IMR-90 (cell line): ENCODE data around the gene TYRO3. TPM values are rescaled to one million over a fixed set of nuclear protein-coding genes. Genes with fewer than 3 reads are reported as not detected.

Experiments
- ATAC-seq: fragments of 200-7000 bp; cut with Tn5 transposase; 2 replicates; pipeline ENCODE4 v1.9.1; 2020; ENCODE audit warnings: low read depth, mild to moderate bottlenecking, moderate library complexity
- BruUV-seq: library from RNA; stranded (reverse); fragments of 400-500 nt; replicated peaks from 2 replicates; lab custom pipeline; 2021; lab: Mats Ljungman, UMichigan
- CTCF ChIA-PET: fragments of 300-600 bp; formaldehyde crosslinking; extraction: SDS; loops from one replicate; lab custom pipeline; 2021; ENCODE audit warnings: antibody characterized with exemption; lab: Yijun Ruan, JAX
- POLR2A ChIA-PET: fragments of 300-600 bp; sonication (Branson Sonifier 250); formaldehyde crosslinking; loops from one replicate; lab custom pipeline; 2022; ENCODE audit warnings: antibody characterized with exemption; ENCODE audit not compliant: unreplicated experiment; lab: Charles Lee
- DNase-seq: peaks from one replicate; pipeline ENCODE4 v3.0.0; 2013
- H2AFZ ChIP-seq: replicated peaks from 2 replicates; pipeline ENCODE3; 2013; ENCODE audit warnings: low read length, mild to moderate bottlenecking; ENCODE audit not compliant: poor library complexity
- H2AK5ac ChIP-seq: 2 replicates; pipeline ENCODE4 v1.6.1; 2013; ENCODE audit warnings: low read depth, low read length, inconsistent platforms
- H2AK9ac ChIP-seq: replicated peaks from 2 replicates; pipeline ENCODE3; 2013; ENCODE audit warnings: mild to moderate bottlenecking, low read depth, low read length, moderate library complexity; ENCODE audit not compliant: poor library complexity
- H2BK120ac ChIP-seq: 2 replicates; pipeline ENCODE4 v1.6.1; 2013; ENCODE audit warnings: low read depth, low read length, inconsistent platforms
- H2BK15ac ChIP-seq: 3 replicates; pipeline ENCODE4 v1.6.1; 2013; ENCODE audit warnings: low read depth, low read length, inconsistent platforms
- H2BK20ac ChIP-seq: 2 replicates; pipeline ENCODE4 v1.6.1; 2013; ENCODE audit warnings: low read depth, mild to moderate bottlenecking, inconsistent platforms, low read length, moderate library complexity
- H2BK5ac ChIP-seq: 2 replicates; pipeline ENCODE4 v1.6.1; 2013; ENCODE audit warnings: mild to moderate bottlenecking, low read depth, low read length, inconsistent platforms; ENCODE audit not compliant: poor library complexity, severe bottlenecking
- H3K14ac ChIP-seq: replicated peaks from 2 replicates; pipeline ENCODE4 v1.6.1; 2013; ENCODE audit warnings: low read depth, low read length, inconsistent platforms
- H3K18ac ChIP-seq: 2 replicates; pipeline ENCODE4 v1.6.1; 2013; ENCODE audit warnings: low read depth, low read length, control low read depth
- H3K23ac ChIP-seq: 2 replicates; pipeline ENCODE4 v1.6.1; 2013; ENCODE audit warnings: low read depth, low read length, inconsistent platforms
- H3K27ac ChIP-seq: 2 replicates; pipeline ENCODE4 v1.5.1; 2013; ENCODE audit warnings: mild to moderate bottlenecking, control low read depth, low read length; ENCODE audit not compliant: insufficient read depth
- H3K27me3 ChIP-seq: 2 replicates; pipeline ENCODE4 v1.6.1; 2013; ENCODE audit warnings: low read length; ENCODE audit not compliant: control insufficient read depth, insufficient read depth
- H3K36me3 ChIP-seq: 2 replicates; pipeline ENCODE4 v1.6.1; 2013; ENCODE audit warnings: low read length, mixed read lengths; ENCODE audit not compliant: control insufficient read depth, insufficient read depth
- H3K4ac ChIP-seq: 2 replicates; pipeline ENCODE4 v1.6.1; 2013; ENCODE audit warnings: low read depth, low read length, inconsistent platforms
- H3K4me1 ChIP-seq: 2 replicates; pipeline ENCODE4 v1.6.1; 2013; ENCODE audit warnings: low read length, mixed read lengths; ENCODE audit not compliant: control insufficient read depth, insufficient read depth
- H3K4me2 ChIP-seq: 2 replicates; pipeline ENCODE4 v1.6.1; 2013; ENCODE audit warnings: low read depth, mild to moderate bottlenecking, control low read depth, low read length, moderate library complexity
- H3K4me3 ChIP-seq: 2 replicates; pipeline ENCODE4 v1.5.1; 2013; ENCODE audit warnings: low read depth, mild to moderate bottlenecking, control low read depth, low read length, moderate library complexity; ENCODE audit not compliant: insufficient read depth
- H3K56ac ChIP-seq: 2 replicates; pipeline ENCODE4 v1.6.1; 2013; ENCODE audit warnings: low read length, inconsistent platforms; ENCODE audit not compliant: insufficient read depth; ENCODE audit errors: extremely low read depth
- H3K79me1 ChIP-seq, 2 experiments: 2 replicates each; pipeline ENCODE4 v1.6.1; 2013; ENCODE audit warnings: low read length in 2 of 2, inconsistent platforms in 1 of 2, low read depth in 1 of 2
- H3K9ac ChIP-seq: 2 replicates; pipeline ENCODE4 v1.6.1; 2013; ENCODE audit warnings: low read depth, low read length, control low read depth
- H3K9me1 ChIP-seq: 2 replicates; pipeline ENCODE4 v1.6.1; 2013; ENCODE audit warnings: low read length, inconsistent platforms; ENCODE audit not compliant: insufficient read depth
- H3K9me3 ChIP-seq: 2 replicates; pipeline ENCODE4 v1.6.1; 2013; ENCODE audit warnings: low read length; ENCODE audit not compliant: control insufficient read depth, insufficient read depth
- H4K20me1 ChIP-seq: 2 replicates; pipeline ENCODE4 v1.6.1; 2013; ENCODE audit warnings: low read length, inconsistent platforms; ENCODE audit not compliant: insufficient read depth
- H4K5ac ChIP-seq: 2 replicates; pipeline ENCODE4 v1.6.1; 2013; ENCODE audit warnings: mild to moderate bottlenecking, low read depth, low read length, control low read depth
- H4K8ac ChIP-seq, 2 experiments: 2 replicates each; pipeline ENCODE4 v1.6.1; 2013; ENCODE audit warnings: low read depth in 2 of 2, low read length in 2 of 2, control low read depth in 1 of 2, inconsistent platforms in 1 of 2
- H4K91ac ChIP-seq: 2 replicates; pipeline ENCODE4 v1.6.1; 2013; ENCODE audit warnings: low read depth, low read length, inconsistent platforms; ENCODE audit not compliant: insufficient read depth
- ELK1 ChIP-seq: fragments of 150-350 bp; IDR thresholded peaks from 2 replicates; pipeline ENCODE4 v1.6.1; 2016; ENCODE audit warnings: low read depth, mild to moderate bottlenecking, low read length, moderate library complexity, borderline replicate concordance
- MAFK ChIP-seq: IDR thresholded peaks from 2 replicates; pipeline ENCODE4 v1.6.1; 2012; ENCODE audit warnings: low read depth, low read length, improper control_type of control experiment
- RFX5 ChIP-seq: IDR thresholded peaks from 2 replicates; pipeline ENCODE4 v1.8.0; 2012; ENCODE audit warnings: low read depth, mild to moderate bottlenecking, low read length, moderate library complexity
- WGBS, 2 experiments: methylation state at CpG; one replicate each; pipeline versions ENCODE4 v1.1.5 to v1.1.7; 2013; ENCODE audit warnings: missing lambda C conversion rate in 2 of 2; ENCODE audit not compliant: insufficient read length in 1 of 2; ENCODE audit errors: extremely low coverage in 2 of 2; 5-methylcytosine and 5-hydroxymethylcytosine counted together
- dilution Hi-C: fragments of 300-500 bp; cut with HindIII; formaldehyde crosslinking; loops from one replicate; pipeline ENCODE4 v1.14.3; 2018; ENCODE audit warnings: low sequenced_read_pairs; ENCODE audit not compliant: unreplicated experiment
- in situ Hi-C: fragments of 300-500 bp; cut with MboI; formaldehyde crosslinking; loops from 3 replicates; pipeline ENCODE4 v1.14.3; 2019; ENCODE audit warnings: low sequenced_read_pairs, inconsistent platforms, mixed read lengths
- intact Hi-C: fragments of 100-400 bp; cut with micrococcal nuclease; formaldehyde crosslinking; loops from 2 replicates; pipeline ENCODE4 v1.10.0; 2022
- polyA plus RNA-seq, 3 experiments: library from polyadenylated mRNA; depleted of rRNA; stranded (reverse); fragments of >200 nt; gene quantifications; 2 replicates each; pipeline ENCODE4 v1.2.3, GENCODE V29; 2012; ENCODE audit warnings: low replicate concordance in 1 of 3
- total RNA-seq: library from RNA; depleted of rRNA; stranded (reverse); fragments of >200 nt; gene quantifications from 2 replicates; pipeline ENCODE4 v1.2.3, GENCODE V29; 2012

The TYRO3 gene
- total and polyA plus RNA-seq, 2 of the 4 experiments (the other 2 are of a cell fraction): 11.5 to 18.4 TPM

- TF ChIP-seq MAFK (no peak), ELK1 (no peak), RFX5 (no peak)
- POLR2A ChIA-PET: no interaction called here
- Histone ChIP-seq H3K56ac (no peak overlapping the region), H4K91ac (no peak overlapping the region), H3K4me2 (no peak overlapping the region), H3K23ac (no peak overlapping the region), H2AFZ (no peak overlapping the region), H4K20me1 (no peaks in the 10 kb centered on the region), H2AK5ac (no peak overlapping the region), H3K4ac (no peak overlapping the region), H3K18ac (no peak overlapping the region), H2BK5ac (no peak overlapping the region), H4K5ac (no peak overlapping the region), H3K27ac (no peak overlapping the region), H3K9me1 (peaks cover 5% of the 10 kb centered on the region), H2AK9ac (no peak overlapping the region), H2BK120ac (no peak overlapping the region), H3K9me3 (no peaks in the 10 kb centered on the region), H2BK20ac (no peak overlapping the region), H3K14ac (no peak overlapping the region), H4K8ac (no peak overlapping the region), H3K36me3 (peaks cover 29% of the 10 kb centered on the region), H3K79me1 (peaks cover 0 to 4% of the 10 kb centered on the region in 2 experiments; a peak in 1 of 4 replicates), H3K4me1 (peaks cover 5% of the 10 kb centered on the region), H3K4me3 (no peak overlapping the region), H3K27me3 (no peaks in the 10 kb centered on the region), H2BK15ac (no peak overlapping the region), H3K9ac (no peak overlapping the region)
- BruUV-seq: no TSS peak
- WGBS, 2 experiments: 80% methylated on average over 1 of the region's 13 CpGs; no CpG with 5 or more reads in 1 of the 2 experiments
- ATAC-seq (no peak), DNase-seq (no peak)
- in situ Hi-C loops (no loop called here), dilution Hi-C loops (no loop called here), intact Hi-C loops (no loop called here)
- CTCF ChIA-PET: interaction anchor here (0.6 kb wide), 1 partner anchor 12 kb away, joined by 4 read pairs; no protein-coding TSS in a partner anchor
Observed at GRCh38 chr15:41573396-41573795, 14.4 kb downstream of the TYRO3 start.
